Epithelial cell of umbilical artery (primary cell): ENCODE results near the gene TTLL6. TPM values are rescaled to one million over a fixed set of nuclear protein-coding genes. Genes with fewer than 3 reads are reported as not detected.

Experiments used
- total RNA-seq: library from RNA; depleted of rRNA; stranded (reverse); fragments of >200 nt; gene quantifications from 2 replicates; pipeline ENCODE4 v1.2.3, GENCODE V29; 2014

Gene TTLL6
- total RNA-seq: not detected in 2 replicates

DNA sequence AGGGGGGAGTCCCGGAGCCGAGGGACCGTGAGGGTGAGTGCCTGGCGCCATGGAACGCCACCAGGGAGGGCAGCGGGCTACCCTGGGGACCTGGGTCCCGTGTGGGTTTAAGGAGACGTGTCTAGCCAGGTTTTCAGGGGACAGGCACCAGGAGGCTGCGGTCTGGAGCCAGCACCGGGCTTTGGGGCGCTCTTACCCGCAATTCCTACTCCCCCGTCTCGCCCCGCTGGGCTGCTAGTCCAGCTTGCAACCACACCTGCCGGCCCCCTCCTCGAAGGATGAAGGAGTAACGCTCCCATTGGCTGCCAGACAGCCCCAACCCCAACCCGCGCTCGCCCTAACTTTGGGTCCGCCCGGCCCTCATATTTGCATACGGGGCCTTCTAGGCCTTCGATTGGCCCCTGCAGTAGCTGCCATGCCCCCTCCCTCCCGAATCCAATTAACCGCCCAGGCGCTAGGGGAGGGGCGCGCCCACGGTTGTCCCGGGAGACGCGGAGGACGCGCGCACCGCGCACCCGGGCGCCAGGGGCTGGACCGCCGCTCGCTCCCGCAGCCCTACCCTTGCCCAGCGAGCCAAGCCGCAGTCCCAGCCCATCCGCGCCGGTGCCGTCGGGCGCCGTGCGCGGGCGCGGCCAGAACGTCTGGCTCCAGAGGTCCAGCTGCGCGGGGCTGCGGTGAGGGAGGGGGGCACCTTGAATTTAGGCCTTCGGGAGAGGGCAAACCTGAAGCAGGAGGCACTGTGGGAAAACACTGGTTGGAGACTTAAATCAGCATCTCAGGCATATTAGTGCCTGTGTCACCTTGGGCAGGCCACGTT is at the start of gene TTLL6:
Gene TTLL6 (minus strand): TSS at position 456 of the 817 bp plus-strand sequence. CDS start 157 bp downstream, at position 299.

DNA sequence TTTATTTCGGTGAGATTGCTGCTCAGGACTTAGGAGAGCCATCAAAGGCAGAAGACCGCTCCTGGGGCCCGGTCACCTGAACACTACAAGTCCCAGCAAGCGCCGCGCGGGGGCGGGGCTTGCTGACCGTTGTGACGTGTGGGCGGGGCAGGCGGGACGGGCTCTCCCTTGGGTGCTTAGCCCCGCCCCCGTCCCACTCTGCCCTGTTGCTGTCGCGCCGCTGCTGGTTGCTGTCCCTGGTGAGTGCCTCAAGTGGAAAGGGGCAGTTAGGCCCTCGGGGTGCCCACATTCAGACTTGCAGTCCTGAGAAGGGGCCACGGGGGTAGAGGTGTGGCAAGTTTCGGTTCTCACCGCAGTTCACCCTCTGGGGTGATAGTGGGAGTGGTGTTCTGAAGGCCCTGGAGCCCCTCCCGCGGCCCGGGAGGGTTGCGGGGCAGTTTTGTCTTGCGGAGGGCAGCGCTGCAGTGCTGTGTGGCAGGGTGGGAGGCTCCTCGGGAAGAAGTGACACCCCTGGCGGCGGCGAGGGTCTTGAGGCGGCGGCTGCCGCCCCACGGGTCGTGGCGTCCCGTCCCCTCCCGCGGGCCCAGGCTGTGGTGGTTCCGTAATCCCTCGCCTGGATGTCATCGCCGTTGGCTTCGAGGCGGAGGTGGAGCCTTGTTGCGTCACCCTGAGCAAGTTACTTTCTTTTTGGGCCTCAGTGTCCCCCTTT is 14.0 kb upstream of the TTLL6 start, which contains the start of gene CALCOCO2:
Gene CALCOCO2 (plus strand): TSS at position 196 of the 709 bp plus-strand sequence. CDS start 10,673 bp downstream, outside the sequence.

GRCh38 chr17:48728232-48729231 is 88.5 kb downstream of the TTLL6 start, which contains the start of gene HOXB13:
Gene HOXB13, minus strand, starts transcription at chr17:48728750. Its CDS starts 157 bp downstream, at chr17:48728593.

DNA sequence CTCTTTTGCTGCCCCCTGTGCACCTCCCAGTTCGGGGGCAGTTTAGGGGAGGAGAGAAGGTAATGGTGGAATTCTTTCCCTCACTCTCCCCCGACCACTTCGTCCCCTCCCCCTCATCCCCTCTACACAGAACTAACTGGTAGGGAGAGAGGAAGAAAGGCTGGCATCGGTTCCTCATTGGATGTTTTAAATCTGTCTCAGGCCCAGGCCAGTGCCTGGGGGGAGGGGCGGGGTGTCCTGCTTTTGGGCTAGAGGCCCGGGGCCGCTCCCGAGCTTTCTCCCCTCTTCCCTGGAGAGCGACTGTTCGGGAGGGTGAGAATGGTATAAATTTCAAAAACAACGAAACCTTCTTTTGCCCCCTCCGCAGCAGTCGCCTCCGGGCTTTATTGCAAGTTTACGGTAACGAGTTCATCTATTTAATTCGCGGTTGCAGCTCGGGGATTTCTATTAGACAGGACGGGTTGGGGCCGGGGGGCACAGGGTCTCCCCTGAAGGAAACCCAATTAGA is 94.1 kb downstream of the TTLL6 start, which contains the start of gene PRAC2:
Gene PRAC2 (plus strand): TSS at position 271 of the 508 bp plus-strand sequence. CDS start 1,226 bp downstream, outside the sequence.

DNA sequence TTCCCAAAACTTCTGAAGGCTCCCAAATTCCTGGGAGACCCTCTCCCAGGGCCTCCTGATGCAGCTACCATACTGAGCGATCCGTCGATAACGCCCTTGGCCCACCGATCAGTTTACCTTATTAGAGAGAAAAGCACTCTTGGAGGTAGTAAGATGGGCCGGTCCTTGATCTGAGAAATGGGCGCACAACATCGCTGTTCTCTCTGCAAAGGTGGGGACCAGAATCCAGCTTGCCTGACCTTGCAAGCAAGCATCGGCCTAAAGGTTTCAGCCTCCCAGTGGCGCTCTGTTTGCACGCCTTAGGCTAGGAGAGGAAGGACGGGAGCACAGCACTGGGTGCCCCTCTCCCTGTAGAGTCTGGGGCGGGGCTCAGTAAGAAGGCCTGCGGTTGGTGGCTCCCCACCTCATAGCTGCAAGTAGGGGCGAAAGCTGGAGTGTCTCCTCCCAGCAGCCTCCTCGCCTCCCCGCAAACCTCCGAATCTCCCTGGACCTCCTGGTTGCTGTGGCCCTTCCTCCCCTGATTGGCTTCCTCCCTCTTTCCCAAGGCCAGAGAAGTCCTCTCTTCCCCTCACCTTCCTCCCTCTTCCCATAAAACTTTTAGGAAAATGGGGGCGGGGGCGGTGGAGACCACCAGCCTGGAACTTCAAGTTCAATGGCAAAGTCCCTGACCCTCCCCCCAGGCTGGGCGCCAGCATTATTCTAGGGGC is 94.7 kb downstream of the TTLL6 start, which contains the start of gene PRAC1:
Gene PRAC1 (minus strand): TSS at position 318 of the 707 bp plus-strand sequence. CDS start 126 bp downstream, at position 192.

Other genes with a start within 250 kb of the TTLL6 start
- gene HOXB4, start 238.9 kb downstream of the TTLL6 start, total RNA-seq: 3.2 and 4.6 TPM in 2 replicates
- 5.8 and 11.2 TPM in 2 replicates for gene HOXB3, start 227.0 kb downstream of the TTLL6 start, total RNA-seq
- under 0.01 and 0.61 TPM in 2 replicates for gene HOXB5, start 223.4 kb downstream of the TTLL6 start, total RNA-seq
- gene HOXB6, start 212.2 kb downstream of the TTLL6 start, total RNA-seq: 6.2 and 12.9 TPM in 2 replicates
- 8.4 and 13.8 TPM in 2 replicates for gene HOXB7, start 206.2 kb downstream of the TTLL6 start, total RNA-seq
- gene HOXB8, start 201.9 kb downstream of the TTLL6 start, total RNA-seq: 2.0 and 3.6 TPM in 2 replicates
- gene HOXB9, start 190.9 kb downstream of the TTLL6 start, total RNA-seq: 0.32 and 0.76 TPM in 2 replicates
- not detected in 2 replicates for gene PRAC1, start 94.7 kb downstream of the TTLL6 start, total RNA-seq
- gene PRAC2, start 94.0 kb downstream of the TTLL6 start, total RNA-seq: not detected in 2 replicates
- not detected in 2 replicates for gene HOXB13, start 88.5 kb downstream of the TTLL6 start, total RNA-seq
- 19.5 and 53.8 TPM in 2 replicates for gene CALCOCO2, start 13.8 kb upstream of the TTLL6 start, total RNA-seq
- 65.4 and 65.6 TPM in 2 replicates for gene ATP5MC1, start 75.6 kb upstream of the TTLL6 start, total RNA-seq
- 48.2 and 53.9 TPM in 2 replicates for gene UBE2Z, start 91.2 kb upstream of the TTLL6 start, total RNA-seq
- 159 and 177 TPM in 2 replicates for gene SNF8, start 127.6 kb upstream of the TTLL6 start, total RNA-seq
- not detected in 2 replicates for gene GIP, start 151.4 kb upstream of the TTLL6 start, total RNA-seq
- 9.4 and 10.0 TPM in 2 replicates for gene IGF2BP1, start 180.2 kb upstream of the TTLL6 start, total RNA-seq